Measurements from ENCODE around the gene CYTH1. TPM values are rescaled to one million over a fixed set of nuclear protein-coding genes. Genes with fewer than 3 reads are reported as not detected.

The CYTH1 gene
- total RNA-seq, 1 experiment from 2014 or later: 9.7 TPM

- Histone ChIP-seq H3K4me1 (ENCODE audit: insufficient read depth, low read length) (no peaks in the 10 kb centered on the region), H2AK5ac (ENCODE audit: insufficient read length, low read length) (no peak overlapping the region), H3K23me2 (ENCODE audit: insufficient read length, low read depth, low read length, poor library complexity, severe bottlenecking) (no peaks in the 10 kb centered on the region), H3K56ac (ENCODE audit: insufficient read length, low read depth, low read length) (no peak overlapping the region), H4K20me1 (ENCODE audit: control insufficient read depth, insufficient read depth, insufficient read length) (no peaks in the 10 kb centered on the region), H3K14ac (ENCODE audit: insufficient read depth, low read length) (no peak overlapping the region), H4K5ac (ENCODE audit: insufficient read length, low read depth, low read length) (no peak overlapping the region), H2BK12ac (ENCODE audit: insufficient read length, low read depth, low read length) (no peak overlapping the region), H2AFZ (ENCODE audit: low read length) (no peak overlapping the region), H3K18ac (ENCODE audit: insufficient read length, low read depth, low read length) (no peak overlapping the region), H3T11ph (ENCODE audit: low read length) (no peak overlapping the region), H3K9ac (ENCODE audit: extremely low read depth, insufficient read length, low read length) (no peak overlapping the region), H3K27ac (ENCODE audit: insufficient read length, low read depth, low read length) (no peak overlapping the region), H4K8ac (replicated peaks; ENCODE audit: insufficient read length, low read depth, low read length) (no peak overlapping the region), H2BK120ac (ENCODE audit: low read depth, low read length, poor library complexity, severe bottlenecking) (no peak overlapping the region), H3K79me1 (ENCODE audit: insufficient read depth, low read depth, low read length, poor library complexity, severe bottlenecking) (no peaks in the 10 kb centered on the region), H2BK15ac (ENCODE audit: low read depth, low read length) (no peak overlapping the region), H3K27me3 (ENCODE audit: insufficient read depth, low read length) (no peaks in the 10 kb centered on the region), H2BK5ac (ENCODE audit: insufficient read length, low read length) (no peak overlapping the region), H3K9me3 (ENCODE audit: control insufficient read depth, low read depth, low read length) (no peaks in the 10 kb centered on the region), H3K23ac (ENCODE audit: insufficient read length, low read depth, low read length) (no peak overlapping the region), H3K79me2 (ENCODE audit: insufficient read depth, low read length) (no peaks in the 10 kb centered on the region; the same call in 1 of the 2 replicates), H3K4ac (ENCODE audit: low read depth, low read length) (no peak overlapping the region), H4K91ac (ENCODE audit: insufficient read length, low read depth, low read length) (no peak overlapping the region), H3K4me2 (ENCODE audit: insufficient read depth, insufficient read length, low read length) (no peak overlapping the region), H2BK20ac (ENCODE audit: low read depth, low read length, poor library complexity, severe bottlenecking) (no peak overlapping the region)
- Mint-ChIP-seq H3K4me1 (peaks cover 9 to 10% of the 10 kb centered on the region in 2 experiments), H3K9me3 (no peaks in the 10 kb centered on the region), H3K4me3 (no peak overlapping the region), H3K27me3 (ENCODE audit: low read depth) (no peaks in the 10 kb centered on the region), H3K27ac (peak overlapping the region in 2 of 3 experiments; percentile 1 to 77; a peak in 3 of 7 replicates), H3K36me3 (ENCODE audit: insufficient read depth in 1 of 3, low read depth in 3 of 3) (peaks cover 24 to 75% (median 56%) of the 10 kb centered on the region in 3 experiments; a peak in 6 of 7 replicates)
- DNase-seq: no peak
- TF ChIP-seq, protein P1, sequence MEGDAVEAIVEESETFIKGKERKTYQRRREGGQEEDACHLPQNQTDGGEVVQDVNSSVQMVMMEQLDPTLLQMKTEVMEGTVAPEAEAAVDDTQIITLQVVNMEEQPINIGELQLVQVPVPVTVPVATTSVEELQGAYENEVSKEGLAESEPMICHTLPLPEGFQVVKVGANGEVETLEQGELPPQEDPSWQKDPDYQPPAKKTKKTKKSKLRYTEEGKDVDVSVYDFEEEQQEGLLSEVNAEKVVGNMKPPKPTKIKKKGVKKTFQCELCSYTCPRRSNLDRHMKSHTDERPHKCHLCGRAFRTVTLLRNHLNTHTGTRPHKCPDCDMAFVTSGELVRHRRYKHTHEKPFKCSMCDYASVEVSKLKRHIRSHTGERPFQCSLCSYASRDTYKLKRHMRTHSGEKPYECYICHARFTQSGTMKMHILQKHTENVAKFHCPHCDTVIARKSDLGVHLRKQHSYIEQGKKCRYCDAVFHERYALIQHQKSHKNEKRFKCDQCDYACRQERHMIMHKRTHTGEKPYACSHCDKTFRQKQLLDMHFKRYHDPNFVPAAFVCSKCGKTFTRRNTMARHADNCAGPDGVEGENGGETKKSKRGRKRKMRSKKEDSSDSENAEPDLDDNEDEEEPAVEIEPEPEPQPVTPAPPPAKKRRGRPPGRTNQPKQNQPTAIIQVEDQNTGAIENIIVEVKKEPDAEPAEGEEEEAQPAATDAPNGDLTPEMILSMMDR (conservative IDR thresholded peaks at IDR 0.05): no peak
- WGBS (ENCODE audit: extremely low coverage, insufficient read length, low lambda C conversion rate): no CpG with 5 or more reads among the region's 10 CpGs
These were observed 11.3 kb upstream of the CYTH1 start for GRCh38 chr17:78793415-78793814.
